EL (cell line): ENCODE results near the gene HAVCR2.
"Not testable (repeated sequence)": the region's sequence is repeated elsewhere in the genome, so short reads cannot be mapped to it uniquely, and the experiment has no call there.

Experiments
- DNase-seq: peaks from one replicate; pipeline ENCODE4 v3.0.0-alpha.2; 2016

HAVCR2 gene

DNA sequence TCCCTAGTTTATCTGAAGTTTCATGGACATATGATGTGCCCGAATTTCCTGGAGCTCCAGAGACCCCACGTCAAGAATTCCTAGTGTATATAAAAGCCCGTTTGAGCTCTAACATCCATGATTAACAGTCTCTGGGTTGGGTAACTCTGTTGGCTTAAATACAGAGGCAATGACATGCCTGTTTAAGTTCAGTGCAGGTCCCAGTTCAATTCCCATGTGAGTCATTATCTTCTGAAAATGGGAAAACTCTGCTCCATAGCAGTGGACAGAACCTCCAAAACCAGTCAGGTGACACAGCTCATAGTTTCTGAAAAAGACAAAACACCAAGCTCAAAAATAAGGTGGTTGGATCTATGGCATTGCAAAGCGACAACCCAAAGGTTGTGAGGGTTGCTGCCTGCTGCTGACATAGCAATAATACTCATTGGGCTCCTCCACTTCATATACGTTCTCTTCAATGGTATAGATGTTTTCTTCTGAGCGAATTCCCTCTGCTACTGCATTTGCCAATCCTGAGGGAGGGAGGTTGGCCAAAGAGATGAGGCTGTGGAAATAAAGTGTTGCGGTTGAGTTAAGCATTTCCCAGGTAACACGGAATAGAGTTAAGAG, 22.0 kb downstream of the HAVCR2 start:
- no peak for DNase-seq

- DNase-seq, result no peak
Measured at GRCh38 chr5:157085930-157086329, 22.9 kb downstream of the HAVCR2 start.

- no peak for DNase-seq
Measured at GRCh38 chr5:157080286-157080685, 28.6 kb downstream of the HAVCR2 start.

DNA sequence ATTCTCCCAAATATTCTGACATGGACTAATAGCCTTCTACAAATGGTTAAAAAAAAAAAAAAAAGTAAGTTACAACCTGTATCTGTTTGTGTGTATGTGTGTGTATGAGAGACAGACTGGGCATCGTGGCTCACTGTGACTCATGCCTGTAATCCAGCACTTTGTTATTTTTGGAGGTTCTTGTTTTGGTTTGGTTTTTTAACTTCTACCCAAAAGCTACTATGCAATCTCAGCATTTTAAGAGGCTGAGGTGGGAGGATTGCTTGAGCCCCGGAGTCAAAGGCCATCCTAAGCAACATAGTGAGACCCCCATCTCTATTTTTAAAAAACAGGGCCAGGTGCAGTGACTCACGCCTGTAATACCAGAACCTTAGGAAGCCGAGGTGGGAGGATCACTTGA, 32.3 kb downstream of the HAVCR2 start:
- no peak for DNase-seq

DNA sequence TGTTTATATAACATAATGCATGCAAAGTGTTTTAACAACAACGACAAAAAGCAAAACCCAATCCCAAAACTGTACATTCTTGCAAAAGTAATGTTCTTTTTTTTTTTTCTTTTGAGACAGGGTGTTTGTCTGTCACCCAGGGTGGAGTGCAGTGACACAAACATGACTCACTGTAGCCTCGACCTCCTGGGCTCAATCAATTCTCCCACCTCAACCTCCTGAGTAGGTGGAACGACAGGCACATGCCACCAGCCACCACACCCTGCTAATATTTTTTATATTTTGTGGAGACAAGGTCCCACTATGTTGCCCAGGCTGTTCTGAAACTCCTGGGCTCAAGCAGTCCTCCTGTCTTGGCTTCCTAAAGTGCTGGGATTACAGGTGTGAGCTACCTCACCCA, 36.3 kb downstream of the HAVCR2 start:
- no peak for DNase-seq

DNA sequence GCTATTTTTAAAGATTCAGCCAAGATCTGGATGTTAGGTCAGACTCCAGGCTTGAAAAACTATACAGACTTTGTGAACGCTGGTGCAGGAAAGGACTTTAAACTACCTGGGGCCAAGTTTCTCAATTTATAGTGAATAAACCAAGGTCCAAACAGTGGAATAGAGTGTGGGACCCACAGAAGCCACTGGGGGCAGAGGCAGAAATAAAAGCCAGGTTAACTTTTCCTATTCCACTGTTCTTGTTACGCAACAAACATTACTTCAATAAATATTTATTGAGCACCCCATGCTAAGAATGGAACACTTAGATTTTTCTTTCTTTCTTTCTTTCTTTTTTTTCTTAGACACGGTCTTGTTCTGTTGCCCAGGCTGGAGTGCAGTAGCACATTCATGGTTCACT, 38.9 kb downstream of the HAVCR2 start:
- no peak for DNase-seq

DNA sequence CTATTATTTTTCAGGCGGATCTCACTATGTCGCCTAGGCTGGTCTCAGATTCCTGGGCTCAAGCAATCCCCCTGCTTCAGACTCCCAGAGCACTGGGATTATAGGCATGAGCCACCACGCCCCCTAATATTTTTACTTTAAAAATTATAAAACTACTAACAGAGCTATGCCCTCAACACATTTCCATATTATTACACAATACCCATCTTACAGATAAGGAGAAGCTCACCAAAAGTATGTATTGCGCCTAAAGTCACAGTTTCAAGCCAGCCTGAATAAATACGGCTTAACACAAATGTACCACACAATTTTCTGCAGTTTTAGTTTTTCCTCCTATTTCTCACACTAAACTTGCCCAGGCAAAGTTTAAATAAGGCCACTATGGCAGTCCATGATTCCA, 40.1 kb downstream of the HAVCR2 start:
- no peak for DNase-seq

GRCh38 chr5:157068339-157068738, 40.5 kb downstream of the HAVCR2 start:
- no peak for DNase-seq

DNA sequence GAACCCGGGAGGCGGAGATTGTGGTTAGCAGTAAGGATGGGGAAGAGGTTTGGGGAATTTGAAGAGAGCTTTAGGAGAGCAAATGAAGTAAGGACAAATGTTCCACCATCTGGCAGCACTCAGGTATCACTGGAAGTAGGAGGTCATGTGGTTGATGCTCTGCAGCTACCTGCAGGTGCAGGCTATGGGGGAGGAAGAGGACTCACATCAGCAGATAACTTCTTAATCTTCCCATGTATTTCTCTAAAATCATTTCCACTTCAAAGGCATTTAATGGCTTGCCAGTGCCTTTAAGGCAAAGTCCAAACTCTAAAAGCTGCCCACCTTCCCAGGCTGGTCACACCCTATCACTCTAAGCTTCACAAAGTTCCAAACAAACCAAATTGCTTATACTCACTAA, 41.8 kb downstream of the HAVCR2 start:
- no peak for DNase-seq

DNA sequence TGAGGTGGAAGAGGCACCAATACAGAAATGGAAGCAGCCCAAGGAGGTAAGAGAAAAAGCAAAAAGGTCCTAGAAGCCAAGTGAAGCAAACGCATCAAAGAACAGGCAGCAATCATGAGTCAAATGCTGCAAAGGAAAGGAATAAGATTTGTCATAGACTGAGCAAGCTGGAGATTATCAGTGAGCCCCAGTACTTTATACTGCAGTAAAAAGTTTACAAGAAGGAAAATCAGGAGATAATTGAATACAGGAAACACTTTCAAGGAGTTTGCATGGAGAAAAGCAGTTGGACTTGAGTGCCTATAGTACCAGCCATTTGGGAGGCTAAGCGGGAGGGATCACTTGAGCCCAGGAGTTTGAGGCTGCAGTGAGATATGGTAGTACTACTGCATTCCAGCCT, 42.8 kb downstream of the HAVCR2 start:
- DNase-seq, result no peak

DNA sequence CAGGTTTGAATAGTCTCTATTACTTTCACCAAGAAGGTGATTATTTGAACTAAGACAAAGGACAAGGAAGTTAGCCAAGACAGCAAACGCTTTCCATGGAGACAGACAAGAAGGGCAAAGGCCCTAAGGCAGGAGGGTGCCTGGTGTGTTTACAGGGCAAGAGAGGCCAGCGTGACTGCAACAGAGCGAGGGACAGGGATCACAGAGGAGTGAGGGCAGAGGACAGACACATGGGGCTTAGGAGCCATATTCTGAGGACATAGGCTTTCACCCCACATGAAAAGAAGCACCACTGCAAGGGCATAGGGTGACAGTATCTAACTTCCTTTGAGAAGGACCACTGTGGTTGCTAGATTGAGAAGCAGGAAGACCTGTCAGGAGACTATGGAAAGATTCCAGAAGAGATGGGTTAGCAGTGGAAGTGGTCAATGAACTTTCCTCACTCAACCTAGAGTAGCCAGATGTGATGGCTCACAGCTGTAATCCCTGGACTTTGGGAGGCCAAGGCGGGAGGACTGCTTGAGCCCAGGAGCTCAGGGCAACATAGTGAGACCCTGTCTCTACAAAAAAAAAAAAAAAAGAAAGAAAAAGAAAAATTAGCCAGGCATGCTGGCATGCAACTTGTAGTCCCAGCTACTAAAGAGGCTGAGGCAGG, 44.9 kb downstream of the HAVCR2 start:
- no peak for DNase-seq

- DNase-seq, result no peak
Measured at GRCh38 chr5:157059891-157060290, 49.0 kb downstream of the HAVCR2 start.

GRCh38 chr5:157059093-157059539, 49.7 kb downstream of the HAVCR2 start, which contains the start of gene HAVCR1:
TSS of gene HAVCR1 (minus strand) at chr5:157059116. CDS start at chr5:157057943, 1,173 bp downstream.
- no peak for DNase-seq

GRCh38 chr5:157057459-157058370, 51.1 kb downstream of the HAVCR2 start:
- DNase-seq, result no peak

DNA sequence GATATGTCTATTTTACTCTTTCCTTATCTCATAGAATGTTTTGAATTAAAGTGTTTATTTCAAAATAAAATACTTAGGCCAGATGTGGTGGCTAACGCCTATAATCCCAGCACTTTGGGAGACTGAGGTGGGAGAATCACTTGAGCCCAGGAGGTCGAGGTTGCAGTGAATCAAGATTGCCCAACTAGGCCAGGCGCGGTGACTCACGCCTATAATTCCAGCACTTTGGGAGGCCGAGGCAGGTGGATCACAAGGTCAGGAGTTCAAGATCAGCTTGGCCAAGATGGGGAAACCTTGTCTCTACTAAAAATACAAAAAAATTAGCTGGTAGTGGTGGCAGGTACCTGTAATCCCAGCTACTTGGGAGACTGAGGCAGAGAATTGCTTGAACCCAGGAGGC, 52.0 kb downstream of the HAVCR2 start:
- DNase-seq, result not testable (repeated sequence)

- DNase-seq, result no peak
Measured at GRCh38 chr5:157051604-157052245, 57.1 kb downstream of the HAVCR2 start.

GRCh38 chr5:157050050-157050449, 58.8 kb downstream of the HAVCR2 start:
- no peak for DNase-seq

GRCh38 chr5:157049605-157050004, 59.2 kb downstream of the HAVCR2 start:
- peak; percentile 66 for DNase-seq

GRCh38 chr5:157047898-157048297, 60.9 kb downstream of the HAVCR2 start:
- DNase-seq, result no peak

GRCh38 chr5:157047016-157047415, 61.8 kb downstream of the HAVCR2 start:
- not testable (repeated sequence) for DNase-seq

GRCh38 chr5:157046041-157046440, 62.8 kb downstream of the HAVCR2 start:
- peak; percentile 2 for DNase-seq

DNA sequence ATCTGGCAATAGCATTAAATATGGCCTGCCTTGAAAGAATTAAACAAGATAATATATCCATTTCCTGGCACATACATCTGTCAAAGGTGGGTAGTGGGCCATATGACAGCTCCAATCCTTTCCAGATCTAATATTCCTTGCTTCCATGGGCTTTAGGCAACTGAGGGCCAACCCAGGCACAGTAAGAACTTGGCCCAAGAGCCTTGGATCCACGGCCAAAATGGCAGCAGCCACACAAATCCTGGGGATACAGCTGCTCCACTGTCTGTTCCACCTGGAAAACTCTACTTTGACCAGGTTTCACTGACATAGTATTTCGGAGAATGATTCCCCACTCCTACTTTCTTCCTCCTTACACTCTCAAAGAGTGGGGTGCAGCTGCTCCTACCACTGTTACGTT, 63.2 kb downstream of the HAVCR2 start:
- DNase-seq, result no peak

DNA sequence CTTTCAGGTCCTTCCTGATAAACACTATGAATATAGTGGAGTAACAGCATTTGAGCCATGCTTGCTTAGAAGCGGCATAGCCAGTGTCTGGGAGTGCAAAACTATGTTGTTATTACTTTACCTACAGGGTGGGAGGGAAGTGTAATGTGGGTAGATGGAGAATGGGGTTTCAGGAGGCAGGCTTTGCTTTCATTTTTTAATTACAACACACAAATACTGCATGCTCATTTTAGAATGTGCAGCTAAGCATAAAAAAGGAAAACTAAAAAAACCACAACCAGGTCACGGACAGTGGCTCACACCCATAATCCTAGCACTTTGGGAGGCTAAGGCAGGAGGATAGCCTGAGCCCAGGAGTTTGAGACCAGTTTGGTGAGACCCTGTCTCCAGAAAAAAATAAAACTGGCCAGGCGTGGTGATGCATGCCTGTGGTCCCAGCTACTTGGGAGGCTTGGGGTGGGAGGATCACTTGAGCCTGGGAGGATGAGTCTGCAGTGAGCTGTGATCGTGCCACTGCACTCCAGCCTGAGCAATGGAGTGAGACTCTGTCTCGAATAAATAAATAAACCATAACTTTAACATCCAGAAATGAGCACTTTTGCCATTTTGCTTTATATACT, 70.2 kb downstream of the HAVCR2 start:
- DNase-seq, result no peak
